Measurements from ENCODE around the gene MTREX.

DNA sequence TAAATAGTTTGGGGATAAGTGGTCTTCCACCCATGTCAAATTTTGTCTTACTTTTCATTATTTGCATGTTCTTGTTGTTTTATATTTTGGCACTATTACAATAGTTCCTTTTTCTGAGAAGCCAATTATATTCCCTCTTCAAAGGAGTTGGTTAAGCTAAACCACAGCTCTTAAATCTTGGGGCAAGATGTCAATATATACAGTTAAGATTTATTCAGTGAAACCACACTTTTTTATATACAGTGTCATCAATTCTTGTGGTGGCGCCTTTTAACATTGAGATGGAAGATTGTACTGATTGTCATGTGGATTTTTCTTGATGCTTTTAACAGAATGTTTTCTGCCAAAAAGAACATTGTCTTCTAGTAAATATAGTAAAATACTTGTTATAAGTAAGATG is 104.1 kb downstream of the MTREX start:
- TF ChIP-seq, protein P1, sequence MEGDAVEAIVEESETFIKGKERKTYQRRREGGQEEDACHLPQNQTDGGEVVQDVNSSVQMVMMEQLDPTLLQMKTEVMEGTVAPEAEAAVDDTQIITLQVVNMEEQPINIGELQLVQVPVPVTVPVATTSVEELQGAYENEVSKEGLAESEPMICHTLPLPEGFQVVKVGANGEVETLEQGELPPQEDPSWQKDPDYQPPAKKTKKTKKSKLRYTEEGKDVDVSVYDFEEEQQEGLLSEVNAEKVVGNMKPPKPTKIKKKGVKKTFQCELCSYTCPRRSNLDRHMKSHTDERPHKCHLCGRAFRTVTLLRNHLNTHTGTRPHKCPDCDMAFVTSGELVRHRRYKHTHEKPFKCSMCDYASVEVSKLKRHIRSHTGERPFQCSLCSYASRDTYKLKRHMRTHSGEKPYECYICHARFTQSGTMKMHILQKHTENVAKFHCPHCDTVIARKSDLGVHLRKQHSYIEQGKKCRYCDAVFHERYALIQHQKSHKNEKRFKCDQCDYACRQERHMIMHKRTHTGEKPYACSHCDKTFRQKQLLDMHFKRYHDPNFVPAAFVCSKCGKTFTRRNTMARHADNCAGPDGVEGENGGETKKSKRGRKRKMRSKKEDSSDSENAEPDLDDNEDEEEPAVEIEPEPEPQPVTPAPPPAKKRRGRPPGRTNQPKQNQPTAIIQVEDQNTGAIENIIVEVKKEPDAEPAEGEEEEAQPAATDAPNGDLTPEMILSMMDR (IDR thresholded peaks at IDR 0.05; ENCODE audit: low read depth, low read length, poor library complexity, severe bottlenecking), result no peak
- no peak for TF ChIP-seq EZH2phosphoT487 (IDR thresholded peaks at IDR 0.05; ENCODE audit: borderline replicate concordance, low read length)
